ENCODE results near the gene ADAT3. TPM values are rescaled to one million over a fixed set of nuclear protein-coding genes. Genes with fewer than 3 reads are reported as not detected.

The ADAT3 gene
- total RNA-seq, 2 donors from 2014 or later: 10.5 to 13.7 TPM

DNA sequence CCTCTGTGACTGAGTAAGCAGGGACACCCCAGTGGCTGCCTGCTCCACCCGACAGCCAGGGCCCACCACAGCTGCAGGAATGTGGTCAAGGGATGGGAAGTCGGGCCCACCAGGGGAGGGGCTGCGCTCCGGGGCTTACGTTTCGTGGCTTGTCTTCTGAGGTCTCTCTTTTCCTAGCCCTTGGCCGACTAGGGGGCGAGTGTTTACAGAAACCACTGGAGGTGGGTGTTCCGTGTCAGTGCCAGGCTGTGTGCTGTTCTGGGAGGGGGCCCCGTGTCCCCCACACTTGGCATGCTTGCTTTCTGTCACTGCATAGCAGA lies 4.5 kb downstream of the ADAT3 start:
- intact Hi-C loops (cut with DNase I): no loop called here
- TF ChIP-seq POLR2A (IDR thresholded peaks at IDR 0.05): no peak
- TF ChIP-seq, protein P1, sequence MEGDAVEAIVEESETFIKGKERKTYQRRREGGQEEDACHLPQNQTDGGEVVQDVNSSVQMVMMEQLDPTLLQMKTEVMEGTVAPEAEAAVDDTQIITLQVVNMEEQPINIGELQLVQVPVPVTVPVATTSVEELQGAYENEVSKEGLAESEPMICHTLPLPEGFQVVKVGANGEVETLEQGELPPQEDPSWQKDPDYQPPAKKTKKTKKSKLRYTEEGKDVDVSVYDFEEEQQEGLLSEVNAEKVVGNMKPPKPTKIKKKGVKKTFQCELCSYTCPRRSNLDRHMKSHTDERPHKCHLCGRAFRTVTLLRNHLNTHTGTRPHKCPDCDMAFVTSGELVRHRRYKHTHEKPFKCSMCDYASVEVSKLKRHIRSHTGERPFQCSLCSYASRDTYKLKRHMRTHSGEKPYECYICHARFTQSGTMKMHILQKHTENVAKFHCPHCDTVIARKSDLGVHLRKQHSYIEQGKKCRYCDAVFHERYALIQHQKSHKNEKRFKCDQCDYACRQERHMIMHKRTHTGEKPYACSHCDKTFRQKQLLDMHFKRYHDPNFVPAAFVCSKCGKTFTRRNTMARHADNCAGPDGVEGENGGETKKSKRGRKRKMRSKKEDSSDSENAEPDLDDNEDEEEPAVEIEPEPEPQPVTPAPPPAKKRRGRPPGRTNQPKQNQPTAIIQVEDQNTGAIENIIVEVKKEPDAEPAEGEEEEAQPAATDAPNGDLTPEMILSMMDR (IDR thresholded peaks at IDR 0.05): no peak
- 74 to 88% methylated on average over 4 to 10 of the region's 10 CpGs for WGBS, 2 donors
- no peak for ATAC-seq
- Histone ChIP-seq H3K9me3 (no peaks in the 10 kb centered on the region), H3K36me3 (replicated peaks in 1 of 2; ENCODE audit: insufficient read depth in 1 of 2, low read depth in 2 of 2) (peaks cover 0 to 4% of the 10 kb centered on the region in 2 donors), H3K4me3 (no peak overlapping the region), H3K4me1 (peaks cover 67% of the 10 kb centered on the region), H3K27ac (peak overlapping the region in 2 of 4 donors; percentile 1 to 54), H3K27me3 (no peaks in the 10 kb centered on the region)
- DNase-seq: no peak

DNA sequence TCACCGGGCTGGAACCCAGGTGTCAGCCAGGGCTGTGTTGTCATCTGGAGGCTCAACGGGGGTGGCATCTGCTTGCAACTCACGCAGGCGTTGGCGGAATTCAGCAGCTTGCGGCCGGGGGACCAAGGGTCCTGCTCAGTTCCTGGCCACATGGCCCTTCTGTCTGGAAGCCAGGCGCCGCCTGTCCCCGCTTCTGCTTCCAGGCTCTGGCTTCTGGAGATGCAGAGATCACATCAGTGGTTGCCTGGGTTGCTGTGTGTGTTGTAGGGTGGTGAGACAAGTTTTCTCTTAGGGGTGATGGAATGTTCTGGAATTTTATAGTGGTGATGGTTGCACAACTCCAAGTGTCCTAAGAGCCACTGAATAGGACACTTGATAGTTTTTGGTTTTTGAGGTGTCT lies 5.0 kb downstream of the ADAT3 start:
- intact Hi-C loops (cut with DNase I): no loop called here
- H3K9me3 ChIP-seq: no peaks in the 10 kb centered on the region
- no peaks in the 10 kb centered on the region for H3K27me3 ChIP-seq
- H3K27ac ChIP-seq: peak overlapping the region in 2 of 4 donors; percentile 1 to 54
- peaks cover 64% of the 10 kb centered on the region for H3K4me1 ChIP-seq
- DNase-seq: no peak
- H3K36me3 ChIP-seq (replicated peaks in 1 of 2; ENCODE audit: insufficient read depth in 1 of 2, low read depth in 2 of 2): peaks cover 0 to 4% of the 10 kb centered on the region in 2 donors
- H3K4me3 ChIP-seq: no peak overlapping the region
- 78 to 89% methylated on average over 3 to 10 of the region's 10 CpGs for WGBS, 2 donors
- TF ChIP-seq POLR2A (IDR thresholded peaks at IDR 0.05): no peak
- TF ChIP-seq, protein P1 (IDR thresholded peaks at IDR 0.05): no peak
- no peak for ATAC-seq

DNA sequence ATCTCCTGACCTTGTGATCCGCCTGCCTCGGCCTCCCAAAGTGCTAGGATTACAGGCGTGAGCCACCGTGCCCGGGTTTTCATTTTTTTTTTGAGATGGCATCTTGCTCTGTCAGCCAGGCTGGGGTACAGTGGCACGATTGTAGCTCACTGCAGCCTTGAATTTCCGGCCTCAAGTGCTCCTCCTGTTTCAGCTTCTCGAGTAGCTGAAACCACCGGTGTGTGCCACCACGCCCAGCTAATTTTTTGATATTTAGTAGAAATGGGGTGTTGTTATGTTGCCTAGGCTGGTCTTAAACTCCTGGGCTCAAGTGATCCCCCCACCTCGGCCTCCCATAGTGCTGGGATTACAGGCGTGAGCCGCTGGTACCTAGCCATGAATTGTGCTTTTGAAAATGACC lies 5.9 kb downstream of the ADAT3 start:
- WGBS, 2 donors: 83 to 96% methylated on average over 13 of the region's 13 CpGs
- Histone ChIP-seq H3K9me3 (no peaks in the 10 kb centered on the region), H3K27ac (no peak overlapping the region), H3K4me3 (no peak overlapping the region), H3K4me1 (peaks cover 58% of the 10 kb centered on the region), H3K27me3 (no peaks in the 10 kb centered on the region), H3K36me3 (replicated peaks in 1 of 2; ENCODE audit: insufficient read depth in 1 of 2, low read depth in 2 of 2) (peaks cover 0 to 4% of the 10 kb centered on the region in 2 donors)
- intact Hi-C loops (cut with DNase I): no loop called here
- DNase-seq (no peak), ATAC-seq (no peak)
- TF ChIP-seq POLR2A (IDR thresholded peaks at IDR 0.05): no peak
- TF ChIP-seq, protein P1 (IDR thresholded peaks at IDR 0.05): no peak

DNA sequence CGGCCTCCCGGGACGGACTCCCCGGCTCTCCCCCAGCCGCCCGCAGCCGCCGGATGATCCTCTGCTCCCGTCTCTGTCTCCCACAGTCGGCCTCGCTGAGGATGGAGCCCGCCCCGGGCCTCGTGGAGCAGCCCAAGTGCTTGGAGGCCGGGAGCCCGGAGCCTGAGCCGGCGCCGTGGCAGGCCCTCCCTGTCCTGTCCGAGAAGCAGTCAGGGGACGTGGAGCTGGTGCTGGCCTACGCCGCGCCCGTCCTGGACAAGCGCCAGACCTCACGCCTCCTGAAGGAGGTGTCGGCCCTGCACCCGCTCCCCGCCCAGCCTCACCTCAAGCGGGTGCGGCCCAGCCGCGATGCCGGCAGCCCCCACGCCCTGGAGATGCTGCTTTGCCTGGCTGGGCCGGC lies 6.8 kb downstream of the ADAT3 start:
- 93 to 97% methylated on average over 13 to 36 of the region's 37 CpGs for WGBS, 2 donors
- Histone ChIP-seq H3K27ac (no peak overlapping the region), H3K4me1 (peaks cover 49% of the 10 kb centered on the region), H3K4me3 (no peak overlapping the region), H3K9me3 (no peaks in the 10 kb centered on the region), H3K27me3 (no peaks in the 10 kb centered on the region), H3K36me3 (replicated peaks in 1 of 2; ENCODE audit: insufficient read depth in 1 of 2, low read depth in 2 of 2) (peaks cover 0 to 4% of the 10 kb centered on the region in 2 donors)
- ATAC-seq (no peak), DNase-seq (no peak)
- intact Hi-C loops (cut with DNase I): no loop called here
- no peak for TF ChIP-seq POLR2A (IDR thresholded peaks at IDR 0.05)
- TF ChIP-seq, protein P1 (IDR thresholded peaks at IDR 0.05): no peak

DNA sequence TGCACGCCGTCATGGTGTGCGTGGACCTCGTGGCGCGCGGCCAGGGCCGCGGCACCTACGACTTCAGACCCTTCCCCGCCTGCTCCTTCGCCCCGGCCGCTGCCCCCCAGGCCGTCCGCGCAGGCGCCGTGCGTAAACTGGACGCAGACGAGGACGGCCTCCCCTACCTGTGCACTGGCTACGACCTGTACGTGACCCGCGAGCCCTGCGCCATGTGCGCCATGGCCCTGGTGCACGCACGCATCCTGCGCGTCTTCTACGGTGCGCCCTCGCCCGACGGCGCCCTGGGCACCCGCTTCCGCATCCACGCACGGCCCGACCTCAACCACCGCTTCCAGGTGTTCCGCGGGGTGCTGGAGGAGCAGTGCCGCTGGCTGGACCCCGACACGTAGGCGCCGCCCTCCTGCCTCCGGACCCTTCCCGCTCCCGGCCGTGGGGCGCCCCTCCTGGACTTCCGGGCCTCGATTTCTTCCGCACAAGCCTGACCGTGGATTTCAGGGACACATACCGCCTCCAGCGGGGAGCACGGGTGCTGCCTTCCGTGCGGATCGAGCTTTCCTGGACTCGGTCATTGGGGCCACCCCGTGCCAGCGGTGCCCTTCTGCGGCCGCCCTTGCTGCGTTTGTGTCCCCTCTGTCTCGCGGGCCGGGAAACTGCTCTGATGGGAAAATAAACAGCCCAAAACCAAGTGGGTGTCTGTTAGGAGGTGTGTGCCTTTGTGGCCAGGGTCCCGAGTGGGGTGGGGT lies 7.7 kb downstream of the ADAT3 start:
- intact Hi-C loops (cut with DNase I): no loop called here
- no peak overlapping the region for H3K27ac ChIP-seq
- ATAC-seq (no peak), DNase-seq (no peak)
- TF ChIP-seq POLR2A (IDR thresholded peaks at IDR 0.05): no peak
- TF ChIP-seq, protein P1 (IDR thresholded peaks at IDR 0.05): no peak
- peaks cover 40% of the 10 kb centered on the region for H3K4me1 ChIP-seq
- H3K36me3 ChIP-seq (replicated peaks in 1 of 2; ENCODE audit: insufficient read depth in 1 of 2, low read depth in 2 of 2): peaks cover 0 to 4% of the 10 kb centered on the region in 2 donors
- H3K4me3 ChIP-seq: no peak overlapping the region
- no peaks in the 10 kb centered on the region for H3K9me3 ChIP-seq
- 95 to 97% methylated on average over 64 to 66 of the region's 77 CpGs for WGBS, 2 donors
- no peaks in the 10 kb centered on the region for H3K27me3 ChIP-seq
